ENCODE data around the gene CHAT. TPM values are rescaled to one million over a fixed set of nuclear protein-coding genes. Genes with fewer than 3 reads are reported as not detected.

Gene CHAT
- total RNA-seq, 3 donors from 2014 or later: not detected

DNA sequence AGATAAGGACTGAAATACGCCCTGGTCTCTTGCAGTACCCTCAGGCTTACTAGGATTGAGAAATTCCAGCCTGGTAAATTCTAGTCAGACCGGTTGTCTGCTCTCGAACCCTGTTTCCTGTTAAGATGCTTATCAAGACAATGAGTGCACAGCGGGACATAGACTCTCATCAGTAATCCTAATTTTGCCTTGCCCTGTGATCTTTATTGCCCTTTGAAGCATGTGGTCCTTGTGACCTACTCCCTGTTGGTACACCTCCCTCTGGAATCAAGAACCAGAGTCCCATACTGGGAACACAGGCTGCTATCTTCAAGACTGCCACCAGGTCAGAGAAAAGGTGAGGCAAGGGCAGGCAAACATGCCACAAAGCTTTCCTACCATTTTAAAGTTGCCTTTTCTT is 72.8 kb downstream of the CHAT start:
- no peak overlapping the region for H3K4me3 ChIP-seq
- H3K4me1 ChIP-seq: no peaks in the 10 kb centered on the region
- TF ChIP-seq CTCF (IDR thresholded peaks at IDR 0.05) (no peak), POLR2A (IDR thresholded peaks at IDR 0.05) (no peak), POLR2AphosphoS5 (IDR thresholded peaks at IDR 0.05) (no peak)
- H3K36me3 ChIP-seq: no peaks in the 10 kb centered on the region
- intact Hi-C loops (cut with DNase I; ENCODE audit: low total_unique reads): no loop called here
- no peak for DNase-seq (ENCODE audit: low spot score in 2 of 2)
- H3K27me3 ChIP-seq: peaks cover 0 to 28% of the 10 kb centered on the region in 2 donors
- H3K27ac ChIP-seq: no peak overlapping the region
- H3K9me3 ChIP-seq: peaks cover 0 to 25% of the 10 kb centered on the region in 2 donors

- intact Hi-C loops (cut with DNase I; ENCODE audit: low total_unique reads): no loop called here
- no peak for DNase-seq (ENCODE audit: low spot score in 2 of 2)
- H3K27ac ChIP-seq: no peak overlapping the region
- H3K36me3 ChIP-seq: no peaks in the 10 kb centered on the region
- H3K4me3 ChIP-seq: no peak overlapping the region
- H3K4me1 ChIP-seq: no peaks in the 10 kb centered on the region
- peaks cover 0 to 37% of the 10 kb centered on the region in 2 donors for H3K27me3 ChIP-seq
- peaks cover 0 to 10% of the 10 kb centered on the region in 2 donors for H3K9me3 ChIP-seq
- TF ChIP-seq POLR2AphosphoS5 (IDR thresholded peaks at IDR 0.05): no peak
- TF ChIP-seq CTCF (IDR thresholded peaks at IDR 0.05): no peak
Observed at GRCh38 chr10:49688261-49688846, 74.5 kb downstream of the CHAT start.

- intact Hi-C loops (cut with DNase I; ENCODE audit: low total_unique reads): no loop called here
- no peak for TF ChIP-seq POLR2AphosphoS5 (IDR thresholded peaks at IDR 0.05)
- no peak for TF ChIP-seq POLR2A (IDR thresholded peaks at IDR 0.05)
- no peak for TF ChIP-seq CTCF (IDR thresholded peaks at IDR 0.05)
- Histone ChIP-seq H3K4me1 (no peaks in the 10 kb centered on the region), H3K27ac (no peak overlapping the region), H3K36me3 (no peaks in the 10 kb centered on the region), H3K9me3 (peaks cover 0 to 10% of the 10 kb centered on the region in 2 donors), H3K27me3 (peaks cover 0 to 37% of the 10 kb centered on the region in 2 donors), H3K4me3 (no peak overlapping the region)
- DNase-seq (ENCODE audit: low spot score in 2 of 2): no peak
Observed at GRCh38 chr10:49688920-49689319, 75.1 kb downstream of the CHAT start.

DNA sequence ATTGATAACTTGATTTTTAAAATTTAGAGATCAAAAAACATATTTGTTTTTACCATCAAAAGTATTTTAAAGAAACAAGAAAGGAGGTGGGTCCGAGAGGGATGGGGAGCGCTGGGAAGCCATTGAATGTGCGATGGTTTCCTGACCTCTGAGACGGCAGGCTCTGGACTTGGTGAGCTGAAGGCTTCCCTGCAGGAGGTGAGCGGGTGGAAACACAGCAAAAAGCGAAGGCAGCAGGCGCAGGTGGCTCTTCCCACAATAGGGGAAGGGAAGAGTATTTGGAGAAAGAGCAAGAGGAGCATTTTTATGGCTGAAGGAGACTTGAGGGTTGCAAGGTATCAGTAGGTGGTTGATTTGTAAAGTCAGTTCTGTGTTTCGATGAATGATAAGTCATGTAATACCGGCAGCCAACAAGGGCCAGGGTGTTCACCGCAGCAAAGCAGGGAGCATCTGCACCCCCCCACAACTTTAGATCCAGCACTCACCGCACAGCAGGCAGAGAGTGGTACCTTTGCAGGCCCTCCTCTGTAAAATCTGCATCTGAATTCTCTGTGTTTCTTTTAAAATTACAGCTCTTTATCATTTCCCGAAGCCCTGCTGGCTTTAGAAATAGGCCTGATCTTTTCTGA is 76.2 kb downstream of the CHAT start:
- H3K36me3 ChIP-seq: no peaks in the 10 kb centered on the region
- intact Hi-C loops (cut with DNase I; ENCODE audit: low total_unique reads): no loop called here
- TF ChIP-seq POLR2A (IDR thresholded peaks at IDR 0.05) (no peak), CTCF (IDR thresholded peaks at IDR 0.05) (no peak), POLR2AphosphoS5 (IDR thresholded peaks at IDR 0.05) (no peak)
- H3K9me3 ChIP-seq: peaks cover 0 to 10% of the 10 kb centered on the region in 2 donors
- no peak for DNase-seq (ENCODE audit: low spot score in 2 of 2)
- no peaks in the 10 kb centered on the region for H3K4me1 ChIP-seq
- H3K27ac ChIP-seq: no peak overlapping the region
- H3K4me3 ChIP-seq: no peak overlapping the region
- H3K27me3 ChIP-seq: peaks cover 0 to 42% of the 10 kb centered on the region in 2 donors

DNA sequence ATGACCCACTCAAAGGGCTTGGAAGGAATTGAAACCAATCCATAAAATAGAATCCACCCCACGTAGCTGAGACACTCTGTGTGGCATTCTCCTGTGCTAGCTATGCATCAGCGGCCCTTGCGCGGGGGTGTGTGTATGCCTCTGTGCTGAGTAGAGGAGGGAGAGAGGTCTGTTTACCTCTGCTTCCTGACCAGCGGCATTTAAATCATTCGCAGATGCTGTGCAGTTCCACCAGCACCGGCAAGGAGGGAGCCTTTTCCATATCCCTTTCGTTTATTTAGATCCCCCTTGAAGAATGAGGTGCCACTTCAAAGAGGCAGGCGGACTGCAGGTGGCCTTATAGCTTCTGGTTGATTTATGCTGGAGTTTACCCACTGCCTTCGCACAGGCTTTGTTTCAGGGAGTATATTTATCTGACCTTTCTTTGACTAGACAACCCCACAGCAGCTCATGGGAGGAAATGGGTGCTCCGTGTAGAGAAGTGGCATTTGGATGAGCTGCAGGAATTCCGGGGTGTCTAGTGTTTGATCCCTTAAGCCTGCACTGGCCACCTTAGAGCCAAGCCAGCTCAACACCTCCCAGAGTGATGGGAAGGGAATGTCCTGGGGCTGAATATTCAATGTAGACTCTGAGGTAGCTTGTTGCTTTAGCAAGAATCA is 77.0 kb downstream of the CHAT start:
- no peak for TF ChIP-seq POLR2AphosphoS5 (IDR thresholded peaks at IDR 0.05)
- TF ChIP-seq CTCF (IDR thresholded peaks at IDR 0.05): no peak
- no peak for TF ChIP-seq POLR2A (IDR thresholded peaks at IDR 0.05)
- Histone ChIP-seq H3K4me1 (no peaks in the 10 kb centered on the region), H3K9me3 (peaks cover 0 to 10% of the 10 kb centered on the region in 2 donors), H3K27me3 (peaks cover 0 to 46% of the 10 kb centered on the region in 2 donors), H3K27ac (no peak overlapping the region), H3K36me3 (no peaks in the 10 kb centered on the region), H3K4me3 (no peak overlapping the region)
- intact Hi-C loops (cut with DNase I; ENCODE audit: low total_unique reads): no loop called here
- no peak for DNase-seq (ENCODE audit: low spot score in 2 of 2)
